Prostate gland (tissue), 2 donors: ENCODE results near the gene CBFA2T3. TPM values are rescaled to one million over a fixed set of nuclear protein-coding genes. Genes with fewer than 3 reads are reported as not detected.

Experiments used
- DNase-seq: peaks from one replicate; pipeline ENCODE4 v3.0.0-alpha.2; 2019; ENCODE audit warnings: low spot score
- H3K27ac ChIP-seq, 2 donors: fragments of 200-600 bp; sonication (generic); 2 replicates each; pipeline ENCODE4 v1.5.1; 2017 to 2019
- H3K27me3 ChIP-seq: fragments of 200-600 bp; sonication (generic); replicated peaks from 2 replicates; pipeline ENCODE4 v1.5.1; 2019; ENCODE audit not compliant: insufficient read depth
- H3K36me3 ChIP-seq, 2 donors: fragments of 200-600 bp; sonication (generic); 1 replicate in 1 of 2; 2 replicates in 1 of 2; pipeline versions ENCODE4 v1.5.1 to v1.8.1; 2017 to 2019
- H3K4me1 ChIP-seq: fragments of 200-600 bp; sonication (generic); replicated peaks from 2 replicates; pipeline ENCODE4 v1.5.1; 2019
- H3K4me3 ChIP-seq, 2 donors: fragments of 200-600 bp; sonication (generic); 2 replicates each; pipeline ENCODE4 v1.5.1; 2017 to 2019
- H3K9me3 ChIP-seq: fragments of 200-600 bp; sonication (generic); 2 replicates; pipeline ENCODE4 v1.5.1; 2017
- POLR2A ChIP-seq: fragments of 450-650 bp; IDR thresholded peaks from one replicate; pipeline ENCODE4 v1.6.1; 2016; ENCODE audit warnings: antibody characterized with exemption, mild to moderate bottlenecking
- POLR2AphosphoS5 ChIP-seq: sonication (generic); formaldehyde crosslinking; IDR thresholded peaks from one replicate; pipeline ENCODE4 v1.6.1; 2017; ENCODE audit warnings: antibody characterized with exemption
- WGBS: methylation state at CpG from one replicate; pipeline ENCODE4 v1.1.5; 2018; 5-methylcytosine and 5-hydroxymethylcytosine counted together
- intact Hi-C: fragments of 100-400 bp; cut with DNase I; formaldehyde crosslinking; loops from one replicate; pipeline ENCODE4 v1.14.2; 2022
- total RNA-seq, 2 donors: library from RNA; depleted of rRNA; stranded (reverse); fragments of >200 nt; gene quantifications; one replicate each; pipeline ENCODE4 v1.1.0, GENCODE V29; 2016
- TF ChIP-seq, protein P1 (sequence below), 4 experiments: fragments of 200-600 bp in 2 of 4; fragments of 450-650 bp in 2 of 4; sonication (generic) in 2 of 4; IDR thresholded peaks; 1 replicate in 3 of 4; 2 replicates in 1 of 4; pipeline ENCODE4 v1.5.1; 2016 to 2019; ENCODE audit warnings: antibody characterized with exemption in 4 of 4, mild to moderate bottlenecking in 2 of 4, moderate library complexity in 2 of 4

Gene CBFA2T3
- total RNA-seq, 2 donors from 2014 or later = 4.5 to 8.7 TPM

DNA sequence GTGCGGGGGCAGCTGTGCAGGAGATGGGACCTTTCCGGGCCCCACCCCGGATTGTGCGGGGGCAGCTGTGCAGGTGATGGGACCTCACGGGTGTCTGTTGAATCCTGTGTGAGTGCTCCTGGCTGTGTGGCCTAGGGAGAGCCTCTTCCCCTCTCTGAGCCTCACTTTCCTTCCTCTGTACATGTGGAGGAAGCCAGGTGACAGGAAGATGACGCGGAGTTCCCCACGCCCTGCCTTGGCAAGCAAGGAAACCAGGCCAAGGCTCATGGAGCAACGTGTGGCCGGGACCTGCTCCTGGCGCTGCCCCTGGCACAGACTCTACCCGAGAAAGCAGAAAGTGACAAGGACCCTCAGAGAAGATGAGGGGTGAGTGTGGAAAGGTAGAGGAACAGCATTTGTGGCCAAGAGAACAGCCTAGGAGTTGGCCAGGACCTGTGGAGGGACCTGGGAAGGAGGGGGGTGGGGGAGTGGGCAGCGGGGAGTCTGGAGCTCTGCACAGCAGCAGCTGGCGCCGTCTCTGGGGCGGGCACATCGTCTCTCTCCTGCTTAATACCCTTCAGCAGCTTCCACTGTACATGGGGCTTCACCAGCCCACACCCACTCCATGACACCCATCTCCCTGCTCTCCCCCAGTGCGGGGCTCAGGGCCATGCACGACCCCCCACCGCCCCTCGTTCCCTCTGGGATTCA is 72.2 kb downstream of the CBFA2T3 start:
- TF ChIP-seq POLR2A = no peak
- TF ChIP-seq POLR2AphosphoS5 = no peak
- TF ChIP-seq, protein P1, sequence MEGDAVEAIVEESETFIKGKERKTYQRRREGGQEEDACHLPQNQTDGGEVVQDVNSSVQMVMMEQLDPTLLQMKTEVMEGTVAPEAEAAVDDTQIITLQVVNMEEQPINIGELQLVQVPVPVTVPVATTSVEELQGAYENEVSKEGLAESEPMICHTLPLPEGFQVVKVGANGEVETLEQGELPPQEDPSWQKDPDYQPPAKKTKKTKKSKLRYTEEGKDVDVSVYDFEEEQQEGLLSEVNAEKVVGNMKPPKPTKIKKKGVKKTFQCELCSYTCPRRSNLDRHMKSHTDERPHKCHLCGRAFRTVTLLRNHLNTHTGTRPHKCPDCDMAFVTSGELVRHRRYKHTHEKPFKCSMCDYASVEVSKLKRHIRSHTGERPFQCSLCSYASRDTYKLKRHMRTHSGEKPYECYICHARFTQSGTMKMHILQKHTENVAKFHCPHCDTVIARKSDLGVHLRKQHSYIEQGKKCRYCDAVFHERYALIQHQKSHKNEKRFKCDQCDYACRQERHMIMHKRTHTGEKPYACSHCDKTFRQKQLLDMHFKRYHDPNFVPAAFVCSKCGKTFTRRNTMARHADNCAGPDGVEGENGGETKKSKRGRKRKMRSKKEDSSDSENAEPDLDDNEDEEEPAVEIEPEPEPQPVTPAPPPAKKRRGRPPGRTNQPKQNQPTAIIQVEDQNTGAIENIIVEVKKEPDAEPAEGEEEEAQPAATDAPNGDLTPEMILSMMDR (IDR thresholded peaks at IDR 0.05) = no peak
- WGBS = 78% methylated on average over 21 of the region's 21 CpGs
- H3K4me3 ChIP-seq = no peak overlapping the region
- intact Hi-C loops = no loop called here
- DNase-seq = no peak
- H3K27ac ChIP-seq = no peak overlapping the region
- no peaks in the 10 kb centered on the region for H3K9me3 ChIP-seq
- H3K27me3 ChIP-seq = no peaks in the 10 kb centered on the region
- H3K36me3 ChIP-seq = no peaks in the 10 kb centered on the region
- H3K4me1 ChIP-seq = no peaks in the 10 kb centered on the region

DNA sequence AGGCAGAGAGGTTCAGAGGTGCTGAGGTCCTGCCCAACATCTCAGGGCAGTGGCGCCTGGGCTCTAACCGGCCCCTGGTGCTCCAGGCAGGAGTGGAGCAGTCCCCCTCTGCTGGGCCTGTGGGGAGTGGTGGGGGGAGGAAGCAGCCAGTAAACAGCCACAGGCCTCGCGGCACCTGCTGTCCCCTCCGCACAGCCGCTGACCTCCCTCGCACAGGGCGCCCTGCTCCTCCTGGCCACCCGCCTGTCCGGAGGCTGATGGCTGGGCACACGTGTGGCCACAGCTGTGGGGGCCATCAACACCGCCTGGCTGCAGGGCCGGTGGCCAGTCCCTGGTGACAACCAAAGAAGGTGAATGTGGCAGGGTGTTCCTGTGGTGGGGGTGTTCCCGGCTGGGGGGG is 73.7 kb downstream of the CBFA2T3 start:
- Histone ChIP-seq H3K36me3 (no peaks in the 10 kb centered on the region), H3K27me3 (no peaks in the 10 kb centered on the region), H3K9me3 (no peaks in the 10 kb centered on the region), H3K4me3 (no peak overlapping the region), H3K4me1 (no peaks in the 10 kb centered on the region), H3K27ac (no peak overlapping the region)
- intact Hi-C loops = no loop called here
- no peak for DNase-seq
- WGBS = 79% methylated on average over 14 of the region's 14 CpGs
- TF ChIP-seq, protein P1 (IDR thresholded peaks at IDR 0.05) = no peak
- TF ChIP-seq POLR2AphosphoS5 = no peak
- no peak for TF ChIP-seq POLR2A

DNA sequence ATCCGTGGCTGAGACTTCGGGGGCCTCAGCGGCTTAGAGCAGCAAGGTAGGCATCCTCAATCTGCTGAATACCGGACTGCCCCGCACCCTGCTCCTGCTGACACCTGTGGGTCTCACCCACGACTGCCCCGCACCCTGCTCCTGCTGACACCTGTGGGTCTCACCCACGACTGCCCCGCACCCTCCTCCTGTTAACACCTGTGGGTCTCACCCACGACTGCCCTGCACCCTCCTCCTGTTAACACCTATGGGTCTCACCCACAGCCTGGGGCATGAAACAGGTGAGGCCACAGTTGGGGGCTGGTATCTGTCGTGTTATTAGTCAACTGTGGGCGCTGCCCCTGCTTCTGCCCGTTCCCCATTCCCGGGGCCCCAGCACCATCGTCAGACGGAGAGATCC is 74.3 kb downstream of the CBFA2T3 start:
- Histone ChIP-seq H3K4me1 (no peaks in the 10 kb centered on the region), H3K36me3 (no peaks in the 10 kb centered on the region), H3K27me3 (no peaks in the 10 kb centered on the region), H3K9me3 (no peaks in the 10 kb centered on the region), H3K27ac (no peak overlapping the region), H3K4me3 (no peak overlapping the region)
- DNase-seq = no peak
- WGBS = 80% methylated on average over 16 of the region's 16 CpGs
- intact Hi-C loops = no loop called here
- no peak for TF ChIP-seq POLR2AphosphoS5
- TF ChIP-seq, protein P1 (IDR thresholded peaks at IDR 0.05) = no peak
- no peak for TF ChIP-seq POLR2A

DNA sequence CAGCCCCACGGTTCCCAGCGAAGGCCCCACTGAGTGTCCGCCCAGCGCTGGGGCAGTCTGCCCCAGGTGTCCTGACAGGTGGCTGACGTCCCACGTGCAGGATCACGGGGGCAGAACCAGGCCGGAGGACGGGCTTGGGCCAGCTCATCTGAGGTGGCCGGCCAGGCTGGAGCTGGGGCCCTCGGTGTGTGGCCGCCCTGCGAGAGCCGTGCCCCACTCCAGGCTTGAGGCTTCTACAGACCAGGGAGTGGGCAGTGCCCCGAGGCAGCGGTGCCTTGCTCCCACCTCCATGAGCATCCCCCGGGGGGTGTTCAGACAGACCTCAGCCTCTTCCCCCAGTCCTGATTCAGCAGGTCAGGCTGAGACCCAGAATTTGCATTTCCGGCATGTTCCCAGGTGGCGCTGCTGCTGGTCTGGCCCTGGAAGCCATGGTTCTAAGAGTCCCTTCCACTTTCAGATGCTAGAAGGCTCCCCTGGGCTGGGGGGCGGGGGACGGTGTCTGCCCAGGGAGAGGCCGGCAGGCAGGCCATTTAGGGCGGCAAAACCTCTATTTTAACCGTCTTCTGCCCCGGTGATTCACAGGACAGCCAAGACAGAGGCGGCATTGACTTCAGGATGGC is 75.2 kb downstream of the CBFA2T3 start:
- Histone ChIP-seq H3K4me3 (no peak overlapping the region), H3K27ac (no peak overlapping the region), H3K36me3 (no peaks in the 10 kb centered on the region), H3K27me3 (no peaks in the 10 kb centered on the region), H3K4me1 (no peaks in the 10 kb centered on the region), H3K9me3 (no peaks in the 10 kb centered on the region)
- DNase-seq = no peak
- 89% methylated on average over 26 of the region's 26 CpGs for WGBS
- TF ChIP-seq POLR2A (no peak), POLR2AphosphoS5 (no peak)
- TF ChIP-seq, protein P1 (IDR thresholded peaks at IDR 0.05) = no peak
- intact Hi-C loops = no loop called here

DNA sequence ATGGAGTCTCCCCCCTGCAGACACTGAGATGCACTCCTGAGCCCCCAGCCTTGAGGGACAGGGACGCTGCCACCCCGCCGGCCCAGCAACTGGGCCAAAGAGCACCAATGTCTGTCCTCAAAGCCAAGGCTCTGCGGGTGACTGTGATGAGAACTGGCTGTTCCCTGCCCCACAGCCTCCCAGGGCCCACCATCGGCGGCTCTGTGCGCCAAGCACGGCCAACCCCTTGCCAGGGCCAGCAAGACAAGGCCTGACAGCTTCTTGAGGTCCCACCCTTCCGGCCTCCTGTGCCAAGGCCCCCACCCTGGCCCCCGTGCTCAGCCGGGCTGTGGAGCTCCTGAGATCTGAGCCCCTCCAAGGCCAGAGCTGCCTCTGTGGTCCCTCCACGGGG is 76.3 kb downstream of the CBFA2T3 start:
- intact Hi-C loops = no loop called here
- 70% methylated on average over 12 of the region's 12 CpGs for WGBS
- DNase-seq = no peak
- Histone ChIP-seq H3K4me3 (no peak overlapping the region), H3K36me3 (no peaks in the 10 kb centered on the region), H3K27ac (no peak overlapping the region), H3K4me1 (no peaks in the 10 kb centered on the region), H3K27me3 (no peaks in the 10 kb centered on the region), H3K9me3 (no peaks in the 10 kb centered on the region)
- TF ChIP-seq POLR2AphosphoS5 (no peak), POLR2A (no peak)
- TF ChIP-seq, protein P1 (IDR thresholded peaks at IDR 0.05) = no peak
